GM12891 (cell line): ENCODE results near the gene ZNF212.

ENCODE experiments used
- POLR2A ChIP-seq: IDR thresholded peaks from 2 replicates; pipeline ENCODE4 v1.6.1; 2011; ENCODE audit warnings: low read depth, low read length, control low read depth
- POLR2AphosphoS5 ChIP-seq: IDR thresholded peaks from 2 replicates; pipeline ENCODE4 v1.6.1; 2011; ENCODE audit warnings: low read depth, low read length, control low read depth
- SPI1 ChIP-seq: IDR thresholded peaks from 2 replicates; pipeline ENCODE4 v1.6.1; 2011; ENCODE audit warnings: low read depth, low read length, control low read depth
- TAF1 ChIP-seq: IDR thresholded peaks from 2 replicates; pipeline ENCODE4 v1.6.1; 2011; ENCODE audit warnings: low read depth, low read length, control low read depth

DNA sequence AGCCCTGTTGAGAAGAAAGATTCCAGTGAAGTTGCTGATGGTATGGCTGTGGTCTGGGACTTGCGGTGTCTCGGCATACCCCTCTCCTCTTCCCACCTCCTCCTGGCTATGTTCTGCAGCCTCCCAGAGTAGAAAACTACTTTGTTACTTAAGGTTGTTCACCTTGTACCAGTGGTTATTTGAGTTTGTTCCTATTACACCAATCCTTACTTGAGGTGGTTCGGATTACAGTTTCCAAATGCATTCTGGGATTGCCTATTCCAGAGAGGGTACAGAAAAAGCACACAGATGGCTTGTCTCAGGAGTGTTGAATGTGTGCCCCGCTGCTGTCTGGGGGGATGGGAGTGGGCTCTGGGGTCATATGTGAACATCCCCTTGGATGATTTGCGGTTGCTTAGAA is 15.7 kb downstream of the ZNF212 start:
- TF ChIP-seq POLR2A (no peak), SPI1 (no peak), TAF1 (no peak), POLR2AphosphoS5 (no peak)
